GM21737 (cell line): ENCODE measurements around the gene MBNL3.

Experiments
- ATAC-seq: cut with Tn5 transposase; IDR thresholded peaks from one replicate; pipeline ENCODE4 v1.9.1; 2021; ENCODE audit warnings: mild to moderate bottlenecking, moderate library complexity; ENCODE audit not compliant: unreplicated experiment

The MBNL3 gene

GRCh38 chrX:132488819-132489577, at the start of gene MBNL3:
TSS of gene MBNL3 (minus strand) at chrX:132489038. CDS start at chrX:132439611, 49,427 bp downstream.
- ATAC-seq: peak; percentile 48

- no peak for ATAC-seq
Measured at GRCh38 chrX:132533409-132533808, 44.6 kb upstream of the MBNL3 start.

- no peak for ATAC-seq
Measured at GRCh38 chrX:132532913-132533312, 44.1 kb upstream of the MBNL3 start.

- no peak for ATAC-seq
Measured at GRCh38 chrX:132532097-132532496, 43.3 kb upstream of the MBNL3 start.

- no peak for ATAC-seq
Measured at GRCh38 chrX:132520792-132521191, 32.0 kb upstream of the MBNL3 start.

- ATAC-seq: no peak
Measured at GRCh38 chrX:132520213-132520612, 31.4 kb upstream of the MBNL3 start.

- ATAC-seq: no peak
Measured at GRCh38 chrX:132518401-132518800, 29.6 kb upstream of the MBNL3 start.

- no peak for ATAC-seq
Measured at GRCh38 chrX:132508834-132509233, 20.0 kb upstream of the MBNL3 start.

GRCh38 chrX:132505116-132505515, 16.3 kb upstream of the MBNL3 start:
- ATAC-seq: no peak

GRCh38 chrX:132504417-132504816, 15.6 kb upstream of the MBNL3 start:
- ATAC-seq: no peak

GRCh38 chrX:132501606-132502005, 12.8 kb upstream of the MBNL3 start:
- ATAC-seq: no peak

GRCh38 chrX:132497432-132497831, 8.6 kb upstream of the MBNL3 start:
- no peak for ATAC-seq

- ATAC-seq: no peak
Measured at GRCh38 chrX:132493095-132493494, 4.3 kb upstream of the MBNL3 start.

- peak; percentile 43 for ATAC-seq
Measured at GRCh38 chrX:132491191-132491590, 2.4 kb upstream of the MBNL3 start.

GRCh38 chrX:132489578-132490419, 961 bp upstream of the MBNL3 start:
- peak; percentile 35 for ATAC-seq

- no peak for ATAC-seq
Measured at GRCh38 chrX:132488180-132488705, 595 bp downstream of the MBNL3 start.

- no peak for ATAC-seq
Measured at GRCh38 chrX:132486599-132487178, 2.1 kb downstream of the MBNL3 start.

- no peak for ATAC-seq
Measured at GRCh38 chrX:132483951-132484350, 4.9 kb downstream of the MBNL3 start.

GRCh38 chrX:132483488-132483887, 5.3 kb downstream of the MBNL3 start:
- ATAC-seq: no peak

GRCh38 chrX:132482632-132483031, 6.2 kb downstream of the MBNL3 start:
- no peak for ATAC-seq

GRCh38 chrX:132481449-132481848, 7.4 kb downstream of the MBNL3 start:
- no peak for ATAC-seq
